HG03565 (cell line): Measurements from ENCODE around the gene GPA33.

Source experiments
- ATAC-seq: cut with Tn5 transposase; IDR thresholded peaks from one replicate; pipeline ENCODE4 v1.9.1; 2021; ENCODE audit warnings: mild to moderate bottlenecking, moderate library complexity; ENCODE audit not compliant: unreplicated experiment

GPA33 gene

GRCh38 chr1:167090314-167090942 is at the start of gene GPA33:
TSS of gene GPA33 (minus strand) at chr1:167090377. CDS start at chr1:167090287, 90 bp downstream.
- peak; percentile 57 for ATAC-seq

- ATAC-seq: no peak
These were observed 48.5 kb upstream of the GPA33 start for GRCh38 chr1:167138703-167139102.

GRCh38 chr1:167137793-167138510 is 47.8 kb upstream of the GPA33 start:
- ATAC-seq: no peak

- ATAC-seq: no peak
These were observed 47.2 kb upstream of the GPA33 start for GRCh38 chr1:167137332-167137781.

GRCh38 chr1:167136806-167137205 is 46.6 kb upstream of the GPA33 start:
- ATAC-seq: no peak

- ATAC-seq: no peak
These were observed 46.0 kb upstream of the GPA33 start for GRCh38 chr1:167136191-167136614.

- ATAC-seq: no peak
These were observed 45.2 kb upstream of the GPA33 start for GRCh38 chr1:167135281-167135840.

- no peak for ATAC-seq
These were observed 42.3 kb upstream of the GPA33 start for GRCh38 chr1:167132301-167133010.

GRCh38 chr1:167130829-167131510 is 40.8 kb upstream of the GPA33 start:
- no peak for ATAC-seq

- ATAC-seq: no peak
These were observed 38.4 kb upstream of the GPA33 start for GRCh38 chr1:167128261-167129227.

GRCh38 chr1:167127661-167128060 is 37.5 kb upstream of the GPA33 start:
- no peak for ATAC-seq

- ATAC-seq: no peak
These were observed 37.1 kb upstream of the GPA33 start for GRCh38 chr1:167127236-167127635.

- no peak for ATAC-seq
These were observed 36.6 kb upstream of the GPA33 start for GRCh38 chr1:167126811-167127210.

GRCh38 chr1:167126317-167126716 is 36.1 kb upstream of the GPA33 start:
- no peak for ATAC-seq

- no peak for ATAC-seq
These were observed 32.4 kb upstream of the GPA33 start for GRCh38 chr1:167122568-167122967.

GRCh38 chr1:167122121-167122480 is 31.9 kb upstream of the GPA33 start:
- no peak for ATAC-seq

- ATAC-seq: no peak
These were observed 31.4 kb upstream of the GPA33 start for GRCh38 chr1:167121375-167122120.

- no peak for ATAC-seq
These were observed 30.7 kb upstream of the GPA33 start for GRCh38 chr1:167120899-167121298.

- ATAC-seq: no peak
These were observed 29.5 kb upstream of the GPA33 start for GRCh38 chr1:167119696-167120095.
